Forelimb muscle (tissue), 1 donor: ENCODE measurements around the gene SECTM1. TPM values are rescaled to one million over a fixed set of nuclear protein-coding genes. Genes with fewer than 3 reads are reported as not detected.
"Not testable (repeated sequence)": the region's sequence is repeated elsewhere in the genome, so short reads cannot be mapped to it uniquely, and the experiment has no call there.

Experiments
- DNase-seq: peaks from one replicate; pipeline ENCODE4 v3.0.0-alpha.2; 2013; ENCODE audit warnings: low read depth
- polyA plus RNA-seq: library from polyadenylated mRNA; unstranded; fragments of 120-200 nt; gene quantifications from one replicate; pipeline ENCODE4 v1.2.1, GENCODE V29; 2013; ENCODE audit not compliant: insufficient read length

Gene SECTM1
- polyA plus RNA-seq, 1 donor: 3.3 TPM

- no peak for DNase-seq
Observed at GRCh38 chr17:82348866-82349265, 15.3 kb upstream of the SECTM1 start.

DNA sequence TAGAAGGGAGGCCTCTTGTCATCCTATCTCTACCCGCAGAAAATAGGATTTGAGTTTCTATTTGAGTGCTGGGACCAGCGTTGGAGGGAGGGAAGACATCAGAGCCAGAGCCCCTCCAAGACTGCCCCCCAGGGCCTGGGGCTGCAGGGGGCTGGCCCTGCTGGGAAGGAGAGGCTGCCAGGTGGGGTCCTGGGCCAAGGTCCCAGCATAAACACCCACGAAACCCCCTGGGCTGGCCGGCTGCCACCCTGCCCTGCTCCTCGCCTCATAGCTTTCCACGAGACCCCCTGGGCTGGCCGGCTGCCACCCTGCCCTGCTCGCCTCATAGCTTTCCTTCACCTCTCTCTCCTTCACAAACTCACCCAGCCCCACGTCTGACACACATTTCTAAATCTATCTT is 14.9 kb upstream of the SECTM1 start:
- DNase-seq: no peak

GRCh38 chr17:82347994-82348393 is 14.4 kb upstream of the SECTM1 start:
- DNase-seq: not testable (repeated sequence)

DNA sequence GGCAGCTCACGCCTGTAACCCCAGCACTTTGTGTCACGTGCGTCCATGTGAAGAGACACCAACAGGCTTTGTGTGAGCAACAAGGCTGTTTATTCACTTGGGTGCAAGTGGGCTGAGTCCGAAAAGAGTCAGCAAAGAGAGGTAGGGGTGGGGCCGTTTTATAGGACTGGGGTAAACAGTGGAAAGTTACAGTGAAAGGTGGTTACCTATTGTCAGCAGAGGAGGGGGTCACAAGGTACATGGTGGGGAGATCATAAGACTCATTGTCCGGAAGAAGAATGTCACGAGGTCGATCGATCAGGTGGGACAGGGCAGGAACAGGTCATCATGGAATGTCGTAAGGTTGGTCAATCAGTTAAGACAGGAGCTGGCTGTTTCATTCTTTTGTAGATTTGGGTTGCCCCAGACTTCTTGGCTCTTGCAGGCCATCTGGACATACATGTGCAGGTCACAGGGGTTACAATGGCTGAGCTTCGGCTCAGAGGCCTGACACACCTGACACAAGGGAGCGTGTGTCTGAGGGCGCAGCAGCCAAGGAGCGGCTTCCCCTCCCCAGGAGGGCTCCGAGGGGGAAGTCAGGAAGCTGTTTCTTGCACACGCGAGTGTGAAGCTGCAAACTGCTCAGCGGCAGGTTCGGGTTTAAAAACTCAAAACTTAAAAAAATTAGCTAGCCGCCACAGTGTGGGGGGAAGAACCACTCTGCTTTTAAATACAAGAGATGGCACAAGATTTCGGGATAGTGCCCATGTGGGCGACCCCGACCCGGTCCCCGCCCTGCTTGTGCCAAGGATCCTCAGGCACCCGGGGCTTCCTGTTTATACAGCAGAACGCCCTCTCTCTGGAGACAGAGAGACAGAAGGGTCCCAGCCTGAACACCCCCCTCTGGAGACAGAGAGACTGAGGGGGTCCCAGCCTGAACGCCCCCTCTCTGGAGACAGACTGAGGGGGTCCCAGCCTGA is 13.1 kb upstream of the SECTM1 start:
- DNase-seq: no peak

DNA sequence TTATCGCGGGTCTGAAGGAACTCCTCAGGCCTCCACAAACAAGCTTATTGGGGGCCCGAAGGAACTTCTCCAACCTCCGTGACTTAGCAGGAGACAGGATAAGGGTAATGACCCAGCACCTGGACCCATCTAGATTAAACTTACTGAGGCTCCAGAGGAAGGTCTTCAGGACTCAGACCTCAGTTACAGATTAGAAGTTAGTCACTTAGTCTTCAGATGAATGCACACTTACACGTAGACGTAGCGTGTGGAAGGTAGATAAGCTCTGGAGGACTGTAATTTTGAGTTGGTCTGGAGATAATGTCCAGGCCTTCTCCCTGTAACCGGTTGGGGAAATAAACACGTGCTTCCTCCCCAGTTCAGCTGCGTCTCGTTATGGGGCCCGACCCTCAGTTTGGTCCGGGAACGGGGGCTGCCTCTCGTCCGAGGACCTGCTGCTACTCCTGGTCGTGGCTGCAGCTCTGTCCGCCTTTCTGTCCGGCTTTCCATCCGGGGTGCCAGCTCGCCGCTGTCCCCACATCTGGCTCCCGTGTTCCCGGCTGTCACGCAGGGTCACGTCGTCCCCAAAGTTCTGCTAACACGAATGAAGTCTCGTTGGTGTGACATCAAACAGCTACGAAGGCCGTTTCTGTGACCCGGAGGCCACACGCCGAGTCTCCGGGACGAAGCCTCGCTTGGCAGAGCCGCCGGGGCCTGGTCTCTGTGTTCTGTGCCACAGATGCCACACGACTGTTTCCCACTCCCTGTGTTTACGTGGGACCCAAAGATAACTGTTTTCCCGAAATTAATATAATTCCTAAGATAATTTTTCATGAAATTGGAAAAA is 11.8 kb upstream of the SECTM1 start:
- no peak for DNase-seq

DNA sequence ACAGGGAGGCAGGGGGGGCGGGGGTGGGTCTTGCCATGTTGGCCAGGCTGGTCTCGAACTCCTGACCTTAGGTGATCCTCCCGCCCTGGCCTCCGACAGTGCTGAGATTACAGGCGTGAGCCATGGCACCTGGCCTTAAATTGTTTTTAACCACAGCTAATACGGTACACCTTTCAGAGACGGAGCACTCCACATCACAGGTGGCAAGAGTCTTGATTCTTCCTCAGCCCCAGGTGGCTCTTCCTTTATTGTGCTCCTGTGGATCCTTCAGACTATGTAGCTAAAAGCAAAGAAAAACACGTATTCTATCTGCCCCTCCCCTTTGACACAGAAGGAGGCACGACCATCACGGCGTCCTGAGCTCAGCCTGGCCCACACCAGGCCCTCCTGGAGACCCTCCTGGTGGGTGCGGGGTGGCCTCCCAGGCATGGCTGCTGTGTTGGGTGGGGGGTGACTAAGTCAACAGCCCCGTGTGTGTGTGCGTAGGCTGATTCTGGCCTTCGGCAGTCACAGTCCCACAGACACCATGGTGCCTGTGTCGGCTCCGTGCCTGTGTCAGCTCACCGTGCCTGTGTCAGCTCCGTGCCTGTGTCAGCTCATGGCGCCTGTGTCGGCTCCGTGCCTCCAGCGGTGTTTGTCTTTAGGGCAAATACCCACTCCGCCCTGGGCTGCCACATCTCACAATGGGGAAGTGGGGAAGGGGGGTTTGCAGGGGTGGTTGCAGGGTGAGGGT is 10.8 kb upstream of the SECTM1 start:
- DNase-seq: no peak

DNA sequence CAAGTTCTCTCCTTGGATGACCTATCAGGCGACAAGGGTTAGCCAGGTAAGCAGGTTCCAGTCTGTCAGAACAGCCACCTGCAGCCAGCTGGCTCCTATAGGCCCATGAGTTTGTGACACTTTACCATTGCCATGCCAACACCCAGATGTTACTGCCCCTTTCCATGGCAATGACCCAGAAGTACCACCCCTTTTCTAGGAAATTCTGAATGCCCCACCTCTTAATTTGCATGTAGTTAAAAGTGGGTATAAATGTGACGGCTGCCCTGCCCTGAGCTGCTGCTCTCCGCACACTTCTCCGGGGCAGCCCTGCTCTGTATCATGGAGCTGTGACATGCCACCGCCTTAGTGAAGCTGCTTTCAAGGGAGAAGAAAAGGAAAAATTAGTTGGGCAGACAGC is 10.0 kb upstream of the SECTM1 start:
- DNase-seq: no peak

- no peak for DNase-seq
Observed at GRCh38 chr17:82342361-82343079, 9.0 kb upstream of the SECTM1 start.

- no peak for DNase-seq
Observed at GRCh38 chr17:82339634-82340580, 6.3 kb upstream of the SECTM1 start.

GRCh38 chr17:82338858-82339633 is 5.5 kb upstream of the SECTM1 start:
- no peak for DNase-seq

- DNase-seq: no peak
Observed at GRCh38 chr17:82334622-82335394, 1.2 kb upstream of the SECTM1 start.

GRCh38 chr17:82334204-82334621 is 647 bp upstream of the SECTM1 start:
- DNase-seq: no peak

- no peak for DNase-seq
Observed at GRCh38 chr17:82332669-82333278, 792 bp downstream of the SECTM1 start.

- DNase-seq: no peak
Observed at GRCh38 chr17:82331345-82331939, 2.1 kb downstream of the SECTM1 start.

DNA sequence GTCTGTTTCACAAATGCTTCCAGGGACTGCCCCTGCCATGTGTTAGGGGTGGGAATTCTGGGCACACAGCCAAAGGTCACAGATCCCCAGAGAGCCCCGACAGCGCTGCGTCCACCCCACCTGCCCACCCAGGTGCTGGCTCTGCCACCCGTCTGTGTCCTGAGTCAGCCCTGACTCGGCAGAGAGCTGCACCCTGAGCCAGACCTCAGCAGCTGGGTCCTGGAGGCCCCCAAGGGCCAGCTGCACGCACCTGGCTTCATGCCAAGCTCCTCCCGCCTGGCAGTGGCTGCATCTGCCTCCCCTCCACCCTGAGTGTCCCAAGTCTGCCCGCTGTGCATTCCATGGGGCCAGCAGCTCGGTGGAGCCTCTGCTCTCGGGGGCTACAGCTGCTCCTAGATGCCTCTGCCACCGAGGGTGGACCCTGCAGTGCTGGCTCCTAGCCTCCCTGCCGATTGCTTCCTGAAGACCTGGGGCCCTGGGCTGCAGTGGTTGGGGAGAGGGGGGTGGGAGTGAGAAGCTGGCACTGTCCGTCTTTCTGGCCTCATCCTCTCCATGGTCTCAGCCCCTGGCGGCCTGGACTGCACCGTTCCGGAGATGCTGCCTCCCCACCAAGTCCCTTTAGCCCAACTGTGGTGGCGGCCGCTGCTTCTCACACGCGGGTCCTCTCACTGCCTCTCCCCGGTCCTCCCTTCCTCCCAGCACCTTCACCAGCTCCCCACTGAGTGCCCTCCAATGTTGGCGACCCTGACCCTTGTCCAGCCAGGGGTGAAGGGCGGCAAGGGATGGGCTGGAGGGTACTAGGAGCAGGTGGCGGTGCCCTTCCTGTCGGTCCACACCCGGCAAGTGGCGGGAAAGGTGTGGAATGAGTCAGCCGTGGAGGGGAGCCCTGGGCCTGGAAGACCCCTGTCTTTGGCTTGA is 3.0 kb downstream of the SECTM1 start:
- DNase-seq: no peak

- no peak for DNase-seq
Observed at GRCh38 chr17:82329683-82330321, 3.8 kb downstream of the SECTM1 start.
